ENCODE results near the gene UBFD1. TPM values are rescaled to one million over a fixed set of nuclear protein-coding genes. Genes with fewer than 3 reads are reported as not detected.

The UBFD1 gene
- total RNA-seq, 4 donors from 2014 or later = 19.4 to 90.8 (median 37.9) TPM

DNA sequence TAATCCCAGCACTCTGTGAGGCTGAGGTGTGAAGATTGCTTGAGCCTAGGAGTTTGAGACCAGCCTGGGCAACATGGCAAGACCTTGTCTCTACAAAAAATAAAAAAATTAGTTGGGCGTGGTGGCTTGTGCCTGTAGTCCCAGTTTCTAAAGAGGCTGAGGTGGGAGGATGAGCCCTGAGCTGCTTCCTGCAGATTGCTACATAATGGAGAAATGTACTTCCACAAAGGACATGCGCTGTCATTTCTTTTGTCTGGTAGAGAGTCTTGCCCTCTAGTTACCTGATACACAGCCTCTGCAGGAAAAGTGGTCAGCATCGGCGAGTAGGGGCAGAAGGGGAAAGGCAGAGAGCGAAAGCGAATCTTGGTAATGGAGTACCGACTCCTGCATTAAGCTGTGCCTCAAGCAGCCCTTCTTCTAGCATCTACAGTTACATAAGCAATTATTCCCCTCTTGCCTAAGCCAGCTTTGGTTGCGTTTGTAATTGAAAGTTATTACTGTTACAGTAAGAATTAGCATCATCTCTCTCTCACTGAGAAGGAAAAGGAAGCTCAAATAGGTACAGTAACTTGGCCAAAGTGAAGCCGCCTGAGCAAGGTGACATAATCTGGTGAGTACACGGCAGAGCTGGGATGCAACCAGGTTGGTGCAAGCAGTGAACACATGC is 28.8 kb upstream of the UBFD1 start:
- no peak for TF ChIP-seq POLR2A (IDR thresholded peaks at IDR 0.05)
- TF ChIP-seq, protein P1, sequence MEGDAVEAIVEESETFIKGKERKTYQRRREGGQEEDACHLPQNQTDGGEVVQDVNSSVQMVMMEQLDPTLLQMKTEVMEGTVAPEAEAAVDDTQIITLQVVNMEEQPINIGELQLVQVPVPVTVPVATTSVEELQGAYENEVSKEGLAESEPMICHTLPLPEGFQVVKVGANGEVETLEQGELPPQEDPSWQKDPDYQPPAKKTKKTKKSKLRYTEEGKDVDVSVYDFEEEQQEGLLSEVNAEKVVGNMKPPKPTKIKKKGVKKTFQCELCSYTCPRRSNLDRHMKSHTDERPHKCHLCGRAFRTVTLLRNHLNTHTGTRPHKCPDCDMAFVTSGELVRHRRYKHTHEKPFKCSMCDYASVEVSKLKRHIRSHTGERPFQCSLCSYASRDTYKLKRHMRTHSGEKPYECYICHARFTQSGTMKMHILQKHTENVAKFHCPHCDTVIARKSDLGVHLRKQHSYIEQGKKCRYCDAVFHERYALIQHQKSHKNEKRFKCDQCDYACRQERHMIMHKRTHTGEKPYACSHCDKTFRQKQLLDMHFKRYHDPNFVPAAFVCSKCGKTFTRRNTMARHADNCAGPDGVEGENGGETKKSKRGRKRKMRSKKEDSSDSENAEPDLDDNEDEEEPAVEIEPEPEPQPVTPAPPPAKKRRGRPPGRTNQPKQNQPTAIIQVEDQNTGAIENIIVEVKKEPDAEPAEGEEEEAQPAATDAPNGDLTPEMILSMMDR (IDR thresholded peaks at IDR 0.05) = no peak
- Histone ChIP-seq H3K27ac (no peak overlapping the region), H3K4me3 (no peak overlapping the region), H3K27me3 (no peaks in the 10 kb centered on the region), H3K9me3 (no peaks in the 10 kb centered on the region), H3K4me1 (no peaks in the 10 kb centered on the region), H3K36me3 (peaks cover 0 to 71% (median 0%) of the 10 kb centered on the region in 3 donors)
- no peak for DNase-seq

DNA sequence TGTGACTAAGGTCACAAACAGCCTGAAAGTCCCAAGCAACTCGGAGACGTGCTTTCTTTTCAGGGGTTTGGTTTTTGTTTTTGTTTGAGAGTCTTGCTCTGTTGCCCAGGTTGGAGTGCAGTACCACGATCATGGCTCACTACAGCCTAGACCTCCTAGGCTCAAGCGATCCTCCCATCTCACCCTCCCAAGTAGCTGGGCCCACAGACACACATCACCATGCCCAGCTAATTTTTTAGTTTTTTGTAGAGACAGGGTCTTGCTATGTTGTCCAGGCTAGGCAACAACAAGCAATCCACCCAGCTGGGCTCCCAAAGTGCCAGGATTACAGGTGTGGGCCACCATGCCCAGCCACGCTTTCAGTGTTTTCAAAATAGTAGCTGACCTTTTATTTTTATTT is 27.5 kb upstream of the UBFD1 start:
- TF ChIP-seq POLR2A (IDR thresholded peaks at IDR 0.05) = no peak
- TF ChIP-seq, protein P1 (IDR thresholded peaks at IDR 0.05) = no peak
- peaks cover 0 to 73% (median 0%) of the 10 kb centered on the region in 3 donors for H3K36me3 ChIP-seq

DNA sequence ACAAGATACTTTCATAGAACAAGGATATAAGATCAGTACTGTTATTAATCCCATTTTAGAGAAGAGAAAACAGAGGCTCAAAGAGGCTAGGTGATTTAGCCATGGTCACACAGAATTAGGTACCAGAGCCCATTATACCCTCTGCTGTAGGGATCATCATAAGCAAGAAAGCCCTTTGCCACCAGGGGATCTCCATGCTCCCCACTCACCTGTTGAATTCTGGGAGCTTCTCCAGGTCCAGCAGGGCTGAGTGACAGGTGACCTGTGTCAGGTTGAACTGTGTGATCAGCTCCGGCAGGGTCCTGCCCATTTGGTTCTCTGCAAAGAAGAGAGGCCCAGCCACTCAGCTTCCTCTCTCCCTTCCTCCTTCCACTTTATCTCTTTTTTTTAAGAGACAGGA is 25.1 kb upstream of the UBFD1 start:
- no peak overlapping the region for H3K27ac ChIP-seq
- no peaks in the 10 kb centered on the region for H3K27me3 ChIP-seq
- no peak overlapping the region for H3K4me3 ChIP-seq
- no peaks in the 10 kb centered on the region for H3K4me1 ChIP-seq
- no peak for DNase-seq
- peaks cover 0 to 68% (median 0%) of the 10 kb centered on the region in 3 donors for H3K36me3 ChIP-seq
- H3K9me3 ChIP-seq = no peaks in the 10 kb centered on the region
- TF ChIP-seq POLR2A (IDR thresholded peaks at IDR 0.05) = no peak
- TF ChIP-seq, protein P1 (IDR thresholded peaks at IDR 0.05) = no peak

More for the DNA sequence above, 27.5 kb upstream of the UBFD1 start:
- no peak for DNase-seq
- H3K9me3 ChIP-seq = no peaks in the 10 kb centered on the region
- no peaks in the 10 kb centered on the region for H3K27me3 ChIP-seq
- no peaks in the 10 kb centered on the region for H3K4me1 ChIP-seq
- H3K27ac ChIP-seq = no peak overlapping the region
- no peak overlapping the region for H3K4me3 ChIP-seq

DNA sequence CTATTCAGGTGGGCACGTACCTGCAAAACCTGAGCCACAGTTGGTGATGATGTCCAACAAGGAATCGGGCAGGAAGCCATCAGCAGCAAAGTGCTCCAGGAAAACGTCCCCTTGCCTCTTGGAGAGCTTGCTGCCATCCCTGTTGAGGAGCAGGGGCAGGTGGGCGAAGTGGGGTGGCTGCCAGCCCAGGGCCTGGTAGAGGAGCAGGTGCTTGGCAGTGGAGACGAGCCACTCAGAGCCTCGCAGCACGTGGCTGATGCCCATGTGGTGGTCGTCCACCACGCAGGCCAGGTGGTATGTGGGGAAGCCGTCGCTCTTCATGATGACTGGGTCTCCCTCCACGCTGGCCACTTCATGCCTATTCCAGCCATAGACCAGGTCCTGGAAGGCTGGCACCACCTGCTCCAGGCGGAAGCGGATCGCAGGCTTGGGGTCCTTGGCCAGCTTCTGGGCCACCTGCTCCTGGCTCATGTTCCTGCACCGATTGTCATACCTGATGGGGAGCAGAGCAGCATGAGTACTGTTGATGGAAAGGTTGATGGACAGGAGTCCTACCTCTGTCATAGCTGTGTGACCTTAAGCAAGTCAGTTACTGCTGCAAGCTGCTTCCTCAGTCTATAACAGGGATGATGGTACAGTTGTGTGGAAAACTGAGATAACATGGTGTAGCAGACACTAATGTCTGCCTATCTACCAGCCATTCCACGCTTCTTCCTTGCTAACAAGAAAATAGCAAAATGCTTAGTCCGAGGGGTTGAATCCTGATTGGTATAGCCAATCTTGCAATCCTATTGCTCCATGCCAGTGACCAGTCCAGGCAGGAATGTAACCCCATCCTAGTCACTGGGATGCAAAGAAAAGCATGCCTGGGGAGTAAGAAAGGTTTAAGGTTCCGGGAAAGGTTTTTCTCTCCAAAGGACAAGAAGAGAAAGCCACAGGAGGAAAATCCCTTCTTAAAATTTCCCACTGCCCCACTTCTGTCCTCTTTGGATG is 22.4 kb upstream of the UBFD1 start:
- TF ChIP-seq POLR2A (IDR thresholded peaks at IDR 0.05) = no peak
- TF ChIP-seq, protein P1 (IDR thresholded peaks at IDR 0.05) = no peak
- Histone ChIP-seq H3K9me3 (no peaks in the 10 kb centered on the region), H3K4me3 (no peak overlapping the region), H3K27ac (no peak overlapping the region), H3K4me1 (no peaks in the 10 kb centered on the region), H3K36me3 (peaks cover 0 to 55% (median 0%) of the 10 kb centered on the region in 3 donors), H3K27me3 (no peaks in the 10 kb centered on the region)
- no peak for DNase-seq

DNA sequence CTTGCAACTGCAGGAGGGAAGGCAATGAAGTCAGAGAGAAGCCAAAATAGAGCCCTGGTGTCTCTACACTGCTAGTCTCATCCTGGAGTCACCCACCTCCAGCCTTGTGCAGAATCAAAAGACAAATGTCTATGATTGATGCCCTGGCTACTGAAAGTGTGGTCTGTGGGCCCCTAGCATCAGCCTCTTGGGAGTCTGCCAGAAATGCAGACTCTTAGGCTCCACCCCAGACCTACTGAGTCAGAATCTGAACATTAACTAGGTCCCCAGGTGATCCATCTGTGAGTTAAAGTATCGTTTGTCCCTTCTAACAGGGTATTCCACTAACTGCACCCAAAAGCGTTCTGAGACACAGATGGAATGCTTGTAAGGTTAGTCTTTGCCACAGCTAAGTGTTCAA is 21.6 kb upstream of the UBFD1 start:
- no peaks in the 10 kb centered on the region for H3K27me3 ChIP-seq
- no peaks in the 10 kb centered on the region for H3K9me3 ChIP-seq
- TF ChIP-seq, protein P1 (IDR thresholded peaks at IDR 0.05) = no peak
- TF ChIP-seq POLR2A (IDR thresholded peaks at IDR 0.05) = no peak
- DNase-seq = no peak
- H3K4me3 ChIP-seq = no peak overlapping the region
- no peaks in the 10 kb centered on the region for H3K4me1 ChIP-seq
- peaks cover 0 to 53% (median 0%) of the 10 kb centered on the region in 3 donors for H3K36me3 ChIP-seq
- no peak overlapping the region for H3K27ac ChIP-seq
